ENCODE data around the gene MRPL20. TPM values are rescaled to one million over a fixed set of nuclear protein-coding genes. Genes with fewer than 3 reads are reported as not detected.
"Not testable (repeated sequence)": the region's sequence is repeated elsewhere in the genome, so short reads cannot be mapped to it uniquely, and the experiment has no call there.

Gene MRPL20
- 10 to 100 TPM; 72.8 to 85.9 TPM for total RNA-seq

GRCh38 chr1:1406821-1407635 lies at the start of gene MRPL20:
TSS of gene MRPL20 (minus strand) at chr1:1407293. CDS start at chr1:1407217, 76 bp downstream.
- peak; percentile 96 for ATAC-seq
- H3K9me3 ChIP-seq, result no peaks in the 10 kb centered on the region
- H3K4me3 ChIP-seq, result peak within 1 kb of the TSS; percentile 98 to 99
- H3K27me3 ChIP-seq, result no peaks in the 10 kb centered on the region
- H3K36me3 ChIP-seq (replicated peaks in 1 of 2; ENCODE audit: insufficient read depth in 1 of 2, low read depth in 2 of 2), result peaks cover 0 to 5% of the 10 kb centered on the region in 2 donors
- peak within 1 kb of the TSS; percentile 40 to 89 (median 72) for H3K27ac ChIP-seq
- intact Hi-C loops (cut with DNase I), result no loop called here
- TF ChIP-seq POLR2A (IDR thresholded peaks at IDR 0.05) (peak; percentile 65 to 86 (median 82)), CTCF (IDR thresholded peaks at IDR 0.05) (no peak)
- DNase-seq, result peak; percentile 92 to 94 (median 94)
- peaks cover 38% of the 10 kb centered on the region for H3K4me1 ChIP-seq
- 0 to 1% methylated on average over 12 to 98 of the region's 98 CpGs for WGBS, 2 donors

- H3K4me3 ChIP-seq; DNase-seq; H3K4me1 ChIP-seq; H3K27me3 ChIP-seq; intact Hi-C loops (cut with DNase I); H3K27ac ChIP-seq; ATAC-seq; H3K9me3 ChIP-seq; H3K36me3 ChIP-seq (replicated peaks in 1 of 2; ENCODE audit: insufficient read depth in 1 of 2, low read depth in 2 of 2): not testable (repeated sequence)
- 88 to 90% methylated on average over 12 to 16 of the region's 22 CpGs for WGBS, 2 donors
Measured at GRCh38 chr1:1456683-1457255, 49.7 kb upstream of the MRPL20 start.

- WGBS, 2 donors, result 51% methylated on average over 2 of the region's 15 CpGs; no CpG with 5 or more reads in 1 of the 2 donors
Measured at GRCh38 chr1:1455934-1456333, 48.8 kb upstream of the MRPL20 start.

GRCh38 chr1:1455366-1455884 lies 48.3 kb upstream of the MRPL20 start:
- Histone ChIP-seq H3K9me3 (no peaks in the 10 kb centered on the region), H3K27ac (no peak overlapping the region), H3K4me3 (no peak overlapping the region), H3K27me3 (no peaks in the 10 kb centered on the region), H3K36me3 (replicated peaks in 1 of 2; ENCODE audit: insufficient read depth in 1 of 2, low read depth in 2 of 2) (no peaks in the 10 kb centered on the region), H3K4me1 (no peaks in the 10 kb centered on the region)
- 83 to 84% methylated on average over 7 to 28 of the region's 30 CpGs for WGBS, 2 donors
- intact Hi-C loops (cut with DNase I), result no loop called here
- ATAC-seq (no peak), DNase-seq (no peak)
- no peak for TF ChIP-seq POLR2A (IDR thresholded peaks at IDR 0.05)
- TF ChIP-seq CTCF (IDR thresholded peaks at IDR 0.05), result no peak

More at GRCh38 chr1:1455934-1456333, 48.8 kb upstream of the MRPL20 start:
- intact Hi-C loops (cut with DNase I); ATAC-seq; H3K9me3 ChIP-seq; H3K36me3 ChIP-seq (replicated peaks in 1 of 2; ENCODE audit: insufficient read depth in 1 of 2, low read depth in 2 of 2); H3K27ac ChIP-seq; H3K27me3 ChIP-seq; H3K4me1 ChIP-seq; H3K4me3 ChIP-seq; DNase-seq: not testable (repeated sequence)

- WGBS, 2 donors, result 79 to 80% methylated on average over 15 to 33 of the region's 41 CpGs
- H3K9me3 ChIP-seq; ATAC-seq; H3K4me3 ChIP-seq; H3K4me1 ChIP-seq; H3K27ac ChIP-seq; intact Hi-C loops (cut with DNase I); H3K36me3 ChIP-seq (replicated peaks in 1 of 2; ENCODE audit: insufficient read depth in 1 of 2, low read depth in 2 of 2); DNase-seq; H3K27me3 ChIP-seq: not testable (repeated sequence)
Measured at GRCh38 chr1:1454286-1455056, 47.4 kb upstream of the MRPL20 start.

- Histone ChIP-seq H3K36me3 (replicated peaks in 1 of 2; ENCODE audit: insufficient read depth in 1 of 2, low read depth in 2 of 2) (no peaks in the 10 kb centered on the region), H3K27me3 (no peaks in the 10 kb centered on the region), H3K9me3 (no peaks in the 10 kb centered on the region), H3K4me3 (no peak overlapping the region), H3K27ac (no peak overlapping the region), H3K4me1 (no peaks in the 10 kb centered on the region)
- no peak for ATAC-seq
- intact Hi-C loops (cut with DNase I), result no loop called here
- WGBS, 2 donors, result 92 to 93% methylated on average over 10 to 11 of the region's 16 CpGs
- no peak for TF ChIP-seq CTCF (IDR thresholded peaks at IDR 0.05)
- TF ChIP-seq POLR2A (IDR thresholded peaks at IDR 0.05), result no peak
- no peak for DNase-seq
Measured at GRCh38 chr1:1452882-1453281, 45.8 kb upstream of the MRPL20 start.

GRCh38 chr1:1452365-1452739 lies 45.3 kb upstream of the MRPL20 start:
- H3K36me3 ChIP-seq (replicated peaks in 1 of 2; ENCODE audit: insufficient read depth in 1 of 2, low read depth in 2 of 2); H3K4me3 ChIP-seq; intact Hi-C loops (cut with DNase I); H3K27ac ChIP-seq; H3K4me1 ChIP-seq; DNase-seq; H3K9me3 ChIP-seq; H3K27me3 ChIP-seq; ATAC-seq: not testable (repeated sequence)
- 78 to 81% methylated on average over 6 to 8 of the region's 8 CpGs for WGBS, 2 donors

Measured in body of pancreas (tissue), 4 donors.